HepG2 (cell line): ENCODE results near the gene RAB3D. TPM values are rescaled to one million over a fixed set of nuclear protein-coding genes. Genes with fewer than 3 reads are reported as not detected.

Experiments
- ASH2L ChIP-seq: fragments of 300-600, 200-600 bp; sonication (generic); IDR thresholded peaks from 2 replicates; pipeline ENCODE4 v1.7.0; 2017; ENCODE audit warnings: low read depth, mild to moderate bottlenecking, moderate library complexity, mixed read lengths, low read length; ENCODE audit not compliant: insufficient read length
- CREB1 ChIP-seq, 2 experiments: fragments of 450-650 bp in 1 of 2; IDR thresholded peaks; 2 replicates each; pipeline ENCODE4 v1.6.1; 2016 to 2017; ENCODE audit warnings: control low read depth in 1 of 2, mild to moderate bottlenecking in 1 of 2, missing compliant biosample characterization in 1 of 2, missing genetic modification characterization in 1 of 2
- FOXC1 ChIP-seq: sonication (generic); formaldehyde crosslinking; IDR thresholded peaks from 2 replicates; pipeline ENCODE4 v1.8.0; 2022; ENCODE audit warnings: mild to moderate bottlenecking, missing genetic modification reagents, borderline replicate concordance
- NCOA2 ChIP-seq: sonication (generic); formaldehyde crosslinking; IDR thresholded peaks from 2 replicates; pipeline ENCODE4 v1.8.0; 2022; ENCODE audit warnings: inconsistent platforms
- NCOA5 ChIP-seq: sonication (generic); formaldehyde crosslinking; IDR thresholded peaks from 2 replicates; pipeline ENCODE4 v1.4.0; 2020; ENCODE audit warnings: missing genetic modification reagents
- NR1H2 ChIP-seq: sonication (generic); formaldehyde crosslinking; IDR thresholded peaks from 2 replicates; pipeline ENCODE4 v1.8.1; 2022; ENCODE audit warnings: low read depth, missing genetic modification reagents, borderline replicate concordance
- REL ChIP-seq: sonication (generic); formaldehyde crosslinking; conservative IDR thresholded peaks from 2 replicates; pipeline ENCODE4 v1.8.0; 2022; ENCODE audit warnings: mild to moderate bottlenecking, missing genetic modification reagents, moderate library complexity
- RNF2 ChIP-seq: fragments of 450-650 bp; conservative IDR thresholded peaks from 2 replicates; pipeline ENCODE4 v1.6.1; 2016; ENCODE audit warnings: low read depth
- SKI ChIP-seq: fragments of 450-650 bp; IDR thresholded peaks from one replicate; pipeline ENCODE4 v1.6.1; 2018; ENCODE audit warnings: mild to moderate bottlenecking; ENCODE audit not compliant: partially characterized antibody
- TOPORS ChIP-seq: sonication (generic); formaldehyde crosslinking; IDR thresholded peaks from 2 replicates; pipeline ENCODE4 v1.8.0; 2023; ENCODE audit warnings: mild to moderate bottlenecking, missing genetic modification reagents
- YEATS4 ChIP-seq: sonication (generic); formaldehyde crosslinking; IDR thresholded peaks from 2 replicates; pipeline ENCODE4 v1.4.0; 2020; ENCODE audit warnings: missing genetic modification reagents, borderline replicate concordance
- ZBTB10 ChIP-seq: sonication (generic); formaldehyde crosslinking; IDR thresholded peaks from 2 replicates; pipeline ENCODE4 v1.4.0; 2020; ENCODE audit warnings: missing genetic modification reagents, borderline replicate concordance
- ZBTB4 ChIP-seq: sonication (generic); formaldehyde crosslinking; IDR thresholded peaks from 2 replicates; pipeline ENCODE4 v1.4.0; 2020; ENCODE audit warnings: missing genetic modification reagents, mild to moderate bottlenecking, borderline replicate concordance
- ZKSCAN8 ChIP-seq: IDR thresholded peaks from 2 replicates; pipeline ENCODE4 v1.6.1; 2016; ENCODE audit warnings: borderline replicate concordance, missing genetic modification reagents, missing compliant biosample characterization
- ZNF256 ChIP-seq: sonication (generic); formaldehyde crosslinking; conservative IDR thresholded peaks from 2 replicates; pipeline ENCODE4 v1.4.0; 2020; ENCODE audit warnings: missing genetic modification reagents
- ZNF292 ChIP-seq: sonication (generic); formaldehyde crosslinking; IDR thresholded peaks from 2 replicates; pipeline ENCODE4 v1.8.1; 2022; ENCODE audit warnings: mild to moderate bottlenecking, low read depth, missing genetic modification reagents, borderline replicate concordance
- ZNF431 ChIP-seq: sonication (generic); formaldehyde crosslinking; IDR thresholded peaks from 2 replicates; pipeline ENCODE4 v1.9.0; 2022; ENCODE audit warnings: missing genetic modification reagents, low read depth, mild to moderate bottlenecking, borderline replicate concordance
- ZNF547 ChIP-seq: sonication (generic); formaldehyde crosslinking; IDR thresholded peaks from 2 replicates; pipeline ENCODE4 v1.5.1; 2020; ENCODE audit warnings: mild to moderate bottlenecking, missing genetic modification reagents
- ZNF549 ChIP-seq: sonication (generic); formaldehyde crosslinking; IDR thresholded peaks from 2 replicates; pipeline ENCODE4 v1.5.0; 2020; ENCODE audit warnings: missing genetic modification reagents
- ZNF7 ChIP-seq: IDR thresholded peaks from 2 replicates; pipeline ENCODE4 v1.6.1; 2016; ENCODE audit warnings: missing biosample characterization, missing genetic modification reagents
- ZNF703 ChIP-seq: sonication (generic); formaldehyde crosslinking; IDR thresholded peaks from 2 replicates; pipeline ENCODE4 v1.5.1; 2020; ENCODE audit warnings: missing genetic modification reagents, mild to moderate bottlenecking, moderate library complexity, borderline replicate concordance
- ZNF747 ChIP-seq: sonication (generic); formaldehyde crosslinking; IDR thresholded peaks from 2 replicates; pipeline ENCODE4 v1.8.1; 2023; ENCODE audit warnings: missing genetic modification reagents, mild to moderate bottlenecking, borderline replicate concordance
- ZZZ3 ChIP-seq: sonication (generic); formaldehyde crosslinking; IDR thresholded peaks from 2 replicates; pipeline ENCODE4 v1.4.0; 2020; ENCODE audit warnings: missing genetic modification reagents, mild to moderate bottlenecking, borderline replicate concordance
- polyA plus RNA-seq, 8 experiments: library from polyadenylated mRNA; depleted of rRNA in 3 of 8; stranded (reverse) in 7 of 8; unstranded in 1 of 8; fragments of >200 nt; fragmentation: Illumina TruSeq in 4 of 8; extraction: Trizol in 4 of 8; gene quantifications; 2 replicates each; pipeline versions ENCODE4 v1.2.1 to v1.2.3, GENCODE V29; 2011 to 2016; ENCODE audit warnings: low read depth in 4 of 8, missing spikeins in 1 of 8, mixed read lengths in 1 of 8; ENCODE audit not compliant: insufficient read depth in 1 of 8
- total RNA-seq, 5 experiments: library from RNA; depleted of rRNA; stranded (reverse); fragments of >200 nt; fragmentation: Illumina TruSeq; extraction: Trizol; gene quantifications; 2 replicates each; pipeline ENCODE4 v1.2.3, GENCODE V29; 2016; ENCODE audit warnings: low read depth in 1 of 5

RAB3D gene
- total and polyA plus RNA-seq, 2 of the 13 experiments (the other 11 are each of a cell fraction or from before 2014, with no cell fraction given), result 2.0 to 16.1 TPM

GRCh38 chr19:11324079-11324661 lies 15.3 kb downstream of the RAB3D start (continued):
- TF ChIP-seq ZNF747 (CRISPR knock-in tag), result no peak
- TF ChIP-seq ZNF7 (CRISPR knock-in tag), result no peak
- no peak for TF ChIP-seq ZBTB4 (CRISPR knock-in tag)
- TF ChIP-seq REL (CRISPR knock-in tag), result no peak
- TF ChIP-seq CREB1 (IDR thresholded peaks at IDR 0.05), result no peak
- no peak for TF ChIP-seq CREB1 (CRISPR knock-in tag; IDR thresholded peaks at IDR 0.05)
- no peak for TF ChIP-seq ZNF547 (CRISPR knock-in tag)
- no peak for TF ChIP-seq ZKSCAN8 (CRISPR knock-in tag)
- TF ChIP-seq ZNF703, result no peak
- no peak for TF ChIP-seq ZZZ3 (CRISPR knock-in tag)
- no peak for TF ChIP-seq FOXC1
- TF ChIP-seq NCOA2 (CRISPR knock-in tag), result peak; percentile 67
- TF ChIP-seq NR1H2 (CRISPR knock-in tag), result no peak
- TF ChIP-seq YEATS4, result no peak
- TF ChIP-seq SKI, result no peak
- no peak for TF ChIP-seq NCOA5 (CRISPR knock-in tag)
- TF ChIP-seq ZNF292 (CRISPR knock-in tag), result peak; percentile 19; the same call in 1 of the 2 replicates
- no peak for TF ChIP-seq RNF2
- TF ChIP-seq ASH2L, result peak; percentile 16
- no peak for TF ChIP-seq ZNF431 (CRISPR knock-in tag)
- TF ChIP-seq ZNF256 (CRISPR knock-in tag), result no peak
- TF ChIP-seq ZBTB10 (CRISPR knock-in tag), result no peak
- TF ChIP-seq TOPORS (CRISPR knock-in tag), result no peak
- TF ChIP-seq ZNF549 (CRISPR knock-in tag), result no peak
